ENCODE data around the gene KDM2B.
"Not testable (repeated sequence)": the region's sequence is repeated elsewhere in the genome, so short reads cannot be mapped to it uniquely, and the experiment has no call there.

The KDM2B gene

DNA sequence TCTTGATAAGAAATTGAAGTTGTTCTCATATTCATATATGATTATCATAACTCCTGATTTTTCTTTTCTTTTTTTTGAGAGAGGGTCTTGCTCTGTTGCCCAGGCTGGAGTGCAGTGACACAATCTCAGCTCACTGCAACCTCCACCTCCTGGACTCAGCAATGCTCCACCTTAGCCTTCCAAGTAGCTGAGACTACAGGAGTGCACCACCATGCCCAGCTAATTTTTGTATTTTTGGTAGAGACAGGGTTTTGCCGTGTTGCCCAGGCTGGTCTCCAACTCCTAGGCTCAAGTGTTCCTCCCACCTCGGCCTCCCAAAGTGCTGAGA is 2.5 kb upstream of the KDM2B start:
- not testable (repeated sequence) for DNase-seq

DNA sequence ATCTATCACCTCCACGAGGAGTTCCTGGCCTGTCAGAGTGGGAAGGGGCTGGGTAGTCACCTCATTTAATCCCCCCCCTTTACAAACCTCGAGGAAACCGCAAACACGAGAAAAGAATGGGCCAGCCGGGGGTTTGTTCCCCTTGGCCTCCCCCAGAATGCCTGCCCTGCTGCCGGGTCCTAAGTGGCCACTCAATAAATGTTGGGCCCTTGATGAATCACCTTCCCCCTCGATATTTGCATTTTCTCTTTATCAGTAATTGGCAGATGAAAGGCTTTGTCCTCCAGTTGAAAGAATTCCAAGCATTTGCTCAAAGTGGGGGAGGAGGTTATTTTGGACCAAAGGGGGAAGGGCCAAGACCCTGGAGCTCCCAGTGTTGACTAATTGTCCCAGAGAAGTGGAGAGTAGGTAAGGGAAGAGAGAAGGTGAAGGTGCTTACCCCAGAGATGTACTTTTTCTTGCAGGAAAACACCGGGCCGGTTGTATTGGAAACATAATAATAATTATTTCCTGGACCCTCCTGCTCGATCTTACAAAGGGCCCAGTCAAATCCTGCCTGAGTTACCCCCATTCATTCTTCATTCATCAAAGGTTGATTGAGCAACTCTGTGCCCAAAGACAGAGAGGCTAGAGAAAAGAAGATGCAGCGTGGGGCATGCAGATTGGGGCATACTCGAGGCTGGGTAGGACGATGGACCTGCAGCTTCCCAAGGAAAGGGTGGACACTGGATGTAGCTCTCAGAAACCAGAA is 1.9 kb upstream of the KDM2B start:
- DNase-seq, result no peak

DNA sequence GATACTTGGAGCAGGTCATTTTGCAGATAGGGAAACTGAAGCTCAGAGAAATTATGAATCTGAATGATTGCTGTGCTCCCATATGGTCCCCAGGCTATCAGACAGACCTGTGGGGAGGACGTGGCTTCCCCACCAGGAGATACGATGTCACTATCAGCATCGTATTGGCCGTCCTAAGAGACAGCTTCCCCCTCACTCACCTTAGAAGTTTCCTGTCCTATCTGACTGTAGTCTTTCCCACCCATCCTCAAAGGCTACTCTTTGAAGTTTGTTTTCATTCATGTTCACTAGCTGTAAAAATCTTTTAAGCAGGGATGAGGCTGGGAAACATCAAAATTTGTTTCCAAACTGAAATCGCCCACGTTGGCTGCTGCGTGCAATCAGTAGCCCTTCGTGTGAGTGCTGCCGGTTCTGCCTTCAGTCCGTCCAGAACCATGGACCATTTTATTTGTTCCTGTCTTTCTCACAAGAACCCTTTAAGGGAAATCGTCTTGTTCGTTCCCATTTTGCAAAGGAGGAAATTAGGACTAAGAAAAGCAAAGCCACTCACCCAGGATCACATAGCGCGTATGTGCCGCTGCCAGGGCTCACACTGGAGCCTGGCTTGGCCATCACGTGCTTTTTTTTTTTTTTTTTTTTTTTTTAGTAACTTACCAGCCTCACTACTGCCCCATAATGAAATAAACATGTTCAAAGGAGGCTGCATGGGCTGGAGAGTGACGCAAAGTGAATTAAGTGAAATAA is 1.0 kb upstream of the KDM2B start:
- peak; percentile 46 for DNase-seq

DNA sequence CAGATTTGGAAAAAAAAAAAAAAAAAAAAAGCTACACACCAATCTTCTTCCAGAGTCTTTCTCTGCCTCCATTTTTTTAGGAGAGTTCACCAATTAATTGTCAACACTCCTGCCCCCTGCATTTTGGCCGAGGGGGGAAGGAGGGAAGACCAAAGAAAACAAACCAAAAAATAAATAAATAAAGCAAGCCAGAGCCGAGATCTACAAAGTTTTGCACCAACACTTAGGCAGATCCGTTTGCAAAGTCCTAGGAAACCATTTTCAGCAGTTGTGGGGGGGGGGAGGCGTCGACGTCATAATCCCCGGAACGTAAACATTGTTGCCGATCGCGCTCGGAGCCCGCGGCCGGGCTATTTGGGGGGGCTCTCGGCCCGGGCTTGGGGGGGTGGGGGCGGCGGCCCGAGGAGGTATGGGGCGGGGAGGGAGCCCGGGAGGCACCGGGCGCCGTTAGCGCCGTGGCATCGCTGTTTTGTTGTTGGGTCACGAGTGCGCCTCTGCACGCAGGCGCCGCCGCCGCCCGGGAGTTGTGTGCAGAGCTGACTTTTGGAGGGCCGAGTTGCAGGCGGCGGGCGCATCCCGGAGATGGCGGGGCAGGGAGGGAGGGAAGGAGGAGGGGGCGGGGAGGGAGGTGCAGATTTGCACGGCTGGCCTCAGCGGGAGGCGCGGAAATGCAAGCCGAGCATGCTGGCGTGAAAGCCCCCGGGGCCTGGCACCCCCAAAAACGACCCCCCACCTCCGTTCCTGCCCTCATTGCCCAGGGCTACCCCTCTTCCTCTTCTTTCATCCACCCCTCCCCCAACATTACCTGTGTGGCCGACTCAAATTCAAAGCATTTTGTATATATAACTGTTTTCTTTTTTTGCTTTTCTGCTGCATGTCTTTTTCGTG is 598 bp downstream of the KDM2B start:
- peak; percentile 90 for DNase-seq

DNA sequence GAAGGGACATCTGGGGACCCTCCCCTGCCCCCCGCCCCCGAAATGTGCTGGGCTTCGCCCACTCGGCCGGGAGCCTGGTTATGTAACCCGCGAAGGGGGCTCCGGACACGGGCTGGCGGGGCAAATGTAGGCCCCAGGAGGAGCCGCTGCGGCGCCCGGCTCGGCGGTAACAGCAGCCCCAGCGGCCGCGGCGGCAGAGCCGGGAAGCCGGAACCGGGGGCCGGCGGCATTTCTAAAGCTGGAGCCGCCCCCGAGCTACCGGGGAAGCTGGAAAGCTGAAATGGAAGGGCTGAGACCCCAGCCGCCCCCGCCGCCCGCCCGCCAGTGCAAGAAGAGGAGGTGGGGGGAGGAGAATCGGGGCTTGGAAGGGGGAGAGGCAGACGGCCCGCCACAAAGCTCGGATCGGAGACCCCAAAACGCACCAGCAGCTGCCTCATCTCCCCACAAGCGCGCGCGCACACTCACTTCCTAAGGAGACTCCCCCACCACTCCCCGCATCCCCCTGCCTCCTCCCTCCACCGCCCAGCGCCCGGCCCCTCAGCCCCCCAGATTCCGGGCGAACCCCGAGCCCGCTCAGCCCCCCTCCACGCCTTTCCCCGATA is 1.5 kb downstream of the KDM2B start:
- DNase-seq, result peak; percentile 74

DNA sequence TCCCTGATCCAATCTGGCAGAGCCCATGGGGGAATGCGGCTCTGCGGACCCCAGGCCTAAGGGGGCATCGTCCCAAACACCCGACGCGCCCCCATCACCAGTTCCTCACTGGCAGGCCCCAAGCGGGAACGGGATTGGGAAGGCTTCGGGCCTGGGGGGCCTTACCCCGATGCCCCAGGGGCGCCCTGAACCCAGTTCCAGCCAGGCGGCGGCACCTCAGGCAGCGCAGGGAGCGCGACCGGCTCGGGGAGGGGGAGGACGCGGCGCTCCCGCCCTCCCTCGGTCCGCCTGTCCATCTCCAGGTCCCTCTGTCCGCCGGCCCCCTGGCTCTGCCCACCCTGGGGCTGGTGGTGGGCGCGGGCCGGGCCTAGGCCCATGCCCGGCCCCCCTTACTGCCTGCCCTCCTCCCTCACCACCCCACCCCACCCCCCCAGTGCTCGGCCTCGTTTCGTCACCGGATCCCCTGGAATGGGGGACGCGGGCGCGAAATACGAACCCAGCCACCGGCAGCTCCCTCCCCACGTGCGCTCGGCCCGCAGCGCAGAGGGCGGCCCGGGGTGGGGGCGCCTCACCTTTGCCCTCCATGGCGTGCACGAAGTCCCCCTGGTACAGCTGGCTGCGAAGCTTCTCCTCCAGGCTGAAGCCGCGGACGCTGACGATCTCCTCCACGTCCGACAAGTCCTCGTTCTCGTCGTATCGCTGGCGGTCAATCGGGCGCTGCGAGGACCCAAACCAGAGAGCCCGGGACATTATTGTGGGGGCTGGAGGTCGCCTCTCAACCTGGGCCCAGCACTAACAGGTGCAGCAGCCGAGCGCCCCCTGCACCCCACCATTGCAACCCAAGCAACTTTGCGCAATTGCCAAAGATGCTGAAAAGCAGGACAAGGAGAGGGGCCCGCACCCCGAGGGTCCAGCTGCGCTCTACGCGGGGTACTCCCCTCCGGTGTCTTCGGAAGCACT is 2.3 kb downstream of the KDM2B start:
- DNase-seq, result no peak

DNA sequence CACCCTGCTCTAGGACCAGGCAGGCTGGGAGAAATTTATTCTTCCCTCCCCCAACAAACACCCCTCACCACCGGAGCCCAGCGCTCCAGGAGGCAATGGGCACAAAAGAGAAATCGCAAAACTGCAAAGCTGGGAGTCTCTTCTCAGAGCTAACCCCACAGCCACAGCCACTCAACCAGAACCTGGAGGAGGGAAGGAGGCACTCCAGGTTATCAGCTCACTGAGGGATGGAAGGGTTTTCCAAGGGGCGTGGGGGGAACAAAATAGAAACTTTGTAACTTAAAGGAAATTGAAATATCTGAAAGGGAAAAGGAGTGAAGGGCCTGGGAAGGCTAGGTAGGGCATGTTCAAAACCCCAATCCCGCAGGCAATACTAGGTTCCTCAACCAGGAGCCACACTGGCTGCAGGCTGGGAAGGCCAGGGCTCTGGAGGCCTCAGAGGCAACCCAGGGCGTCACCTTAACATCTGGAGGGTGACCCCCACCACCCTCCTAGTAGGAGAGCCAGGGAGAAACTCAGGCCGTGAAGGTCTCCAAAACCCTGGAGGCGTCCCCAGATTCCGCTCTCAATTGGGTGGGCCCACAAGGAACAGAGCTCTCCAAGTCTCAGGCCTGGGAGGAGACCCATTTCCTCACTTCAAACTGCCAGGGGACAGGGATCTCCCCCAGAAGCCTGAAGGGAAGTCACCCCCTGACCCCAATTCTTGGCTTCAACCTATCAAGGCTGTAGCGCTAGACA is 3.2 kb downstream of the KDM2B start:
- DNase-seq, result no peak

DNA sequence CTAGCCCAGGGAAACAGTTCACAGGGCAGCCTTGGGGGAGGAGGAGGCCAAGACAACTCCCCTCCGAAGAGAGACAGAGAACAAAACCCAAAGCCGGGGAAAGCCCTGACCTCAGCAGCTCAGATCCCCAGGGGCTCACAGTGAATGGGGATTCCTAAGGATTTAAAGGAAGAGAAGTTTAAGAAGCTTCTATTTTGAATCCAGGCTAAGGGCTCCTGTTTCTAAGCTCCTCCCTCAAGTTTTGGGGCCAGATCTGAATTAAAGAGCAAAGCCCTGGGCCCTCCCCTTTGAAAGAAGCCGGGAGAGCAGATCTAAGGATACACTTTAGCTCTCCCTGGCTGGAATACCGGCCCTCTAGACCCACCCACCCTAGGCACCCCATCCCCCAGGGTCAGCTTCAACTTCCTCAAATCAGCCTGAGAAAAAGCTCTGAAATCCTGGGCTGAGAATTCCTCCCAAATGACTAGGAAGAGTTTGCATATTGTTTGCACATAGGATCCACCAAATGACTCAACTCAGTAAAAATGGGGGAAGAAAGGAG is 3.9 kb downstream of the KDM2B start:
- DNase-seq, result no peak

DNA sequence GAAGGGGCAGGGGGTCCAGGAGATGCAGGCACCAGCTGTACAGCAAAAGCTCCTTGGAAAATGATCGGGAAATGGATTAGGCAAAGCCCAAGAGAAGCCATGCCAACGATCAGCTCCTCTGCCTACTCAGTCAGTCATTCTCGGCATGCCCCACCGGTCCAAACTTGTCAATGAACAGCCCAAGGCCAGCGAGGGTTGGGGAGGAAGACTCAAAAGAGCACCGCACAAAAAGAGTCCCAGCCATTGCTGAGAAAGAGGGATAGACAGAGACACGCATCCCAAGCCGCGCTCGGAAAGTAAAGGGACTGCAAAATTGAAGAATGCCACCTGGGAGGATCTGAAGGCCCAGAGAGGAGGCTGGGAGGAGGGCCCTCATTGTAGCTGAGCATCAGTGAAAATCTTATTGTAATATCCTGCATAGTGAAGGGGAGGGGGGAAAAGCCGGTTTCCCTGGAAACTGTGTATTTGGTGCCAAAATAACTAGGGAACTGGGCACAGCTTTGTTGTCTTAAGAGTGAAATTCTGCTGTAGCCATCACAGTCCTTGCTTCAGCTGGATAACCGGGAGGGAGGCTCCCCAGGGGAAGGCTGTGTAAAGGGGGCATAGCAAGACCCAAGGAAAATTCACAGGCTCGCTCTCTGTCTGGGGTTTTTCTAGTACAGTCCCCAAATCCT is 4.7 kb downstream of the KDM2B start:
- DNase-seq, result no peak

DNA sequence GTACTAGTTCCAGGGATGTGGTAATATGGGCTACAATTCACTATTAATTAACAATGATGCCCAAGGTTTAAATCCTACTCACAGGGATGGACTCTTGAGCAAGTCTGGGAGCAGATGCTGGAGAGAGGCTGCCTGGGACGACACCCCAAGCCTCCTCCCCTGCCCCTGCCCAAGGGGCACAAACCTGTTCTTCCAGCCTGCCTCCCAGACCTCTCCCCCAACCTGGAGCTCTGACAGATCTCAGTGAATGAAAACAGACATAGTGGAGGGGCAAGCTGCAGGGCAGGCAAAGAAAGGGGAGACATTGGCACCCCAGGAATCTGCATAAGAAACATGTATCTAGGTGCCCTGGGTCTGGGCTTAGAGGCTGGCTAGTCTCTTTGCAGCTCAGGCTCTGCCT is 5.8 kb downstream of the KDM2B start:
- DNase-seq, result no peak

DNA sequence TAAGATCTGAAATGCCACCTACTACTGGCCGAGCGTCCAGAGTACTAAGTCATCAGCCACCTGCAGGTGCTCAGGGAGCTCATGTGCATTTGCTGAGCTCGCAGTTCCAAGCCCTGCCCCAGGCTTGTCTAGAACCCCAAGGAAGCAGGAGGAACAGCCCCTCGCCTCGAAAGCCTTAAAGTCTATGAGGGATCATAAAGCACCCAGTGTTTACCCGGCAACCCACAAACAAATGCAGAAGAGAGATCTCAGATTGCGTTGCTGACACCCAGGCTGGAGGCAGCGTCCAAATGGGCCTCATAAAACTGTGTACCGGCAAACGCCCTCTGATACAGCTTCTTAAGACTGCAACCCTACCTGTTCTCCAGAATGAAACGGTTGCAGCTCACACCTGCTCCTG is 6.8 kb downstream of the KDM2B start:
- DNase-seq, result peak; percentile 58

DNA sequence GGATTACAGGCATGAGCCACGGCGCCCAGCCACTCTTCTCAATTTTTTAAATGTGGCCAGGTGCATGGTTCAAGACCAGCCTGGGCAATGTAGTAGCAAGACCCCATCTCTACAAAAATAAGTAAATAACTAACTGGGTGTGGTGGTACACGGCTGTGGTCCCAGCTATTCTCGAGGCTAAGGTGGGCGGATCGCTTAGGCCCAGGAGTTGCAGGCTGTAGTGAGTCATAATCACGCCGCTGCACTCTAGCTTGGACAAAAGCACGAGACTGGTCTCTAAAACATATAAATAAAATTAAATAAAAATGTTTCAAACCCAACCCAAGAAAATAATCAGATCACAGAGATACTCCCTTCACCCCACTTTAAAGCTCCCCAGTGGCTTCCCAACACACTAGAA is 8.9 kb downstream of the KDM2B start:
- no peak for DNase-seq

DNA sequence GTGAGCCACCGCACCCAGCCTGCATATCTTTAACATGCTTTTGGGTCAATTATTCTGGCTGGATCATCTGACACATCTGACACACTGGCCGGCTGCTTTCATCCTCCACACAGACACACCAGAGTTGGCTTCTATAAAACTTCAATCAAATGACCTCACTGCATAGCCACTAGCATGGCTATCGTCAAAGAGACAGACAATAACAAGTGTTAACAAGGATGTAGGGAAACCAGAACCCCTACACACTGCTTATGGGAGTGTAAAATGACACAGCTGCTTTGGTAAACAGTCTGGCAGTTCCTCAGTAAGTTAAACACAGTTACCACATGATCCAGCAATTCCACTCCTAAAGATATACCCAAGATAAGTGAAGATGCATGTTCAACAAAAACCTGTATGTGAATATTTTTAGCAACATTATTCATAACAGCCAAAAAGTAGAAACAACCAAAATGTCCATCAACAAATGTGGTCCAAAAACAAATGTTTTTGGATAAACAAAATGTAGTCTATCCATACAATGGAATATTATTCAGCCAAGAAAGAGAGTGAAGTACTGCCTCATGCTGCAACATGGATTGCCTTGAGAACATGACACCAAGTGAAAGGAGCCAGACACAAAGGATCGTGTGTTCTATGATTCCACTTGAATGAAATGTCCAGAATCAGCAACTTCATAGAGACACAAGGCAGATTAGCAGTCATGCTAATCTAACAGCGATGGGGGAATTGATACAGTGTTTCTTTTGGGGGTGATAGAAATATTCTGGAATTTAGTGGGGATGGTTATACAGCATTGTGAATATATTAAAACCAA is 10.1 kb downstream of the KDM2B start:
- DNase-seq, result no peak

DNA sequence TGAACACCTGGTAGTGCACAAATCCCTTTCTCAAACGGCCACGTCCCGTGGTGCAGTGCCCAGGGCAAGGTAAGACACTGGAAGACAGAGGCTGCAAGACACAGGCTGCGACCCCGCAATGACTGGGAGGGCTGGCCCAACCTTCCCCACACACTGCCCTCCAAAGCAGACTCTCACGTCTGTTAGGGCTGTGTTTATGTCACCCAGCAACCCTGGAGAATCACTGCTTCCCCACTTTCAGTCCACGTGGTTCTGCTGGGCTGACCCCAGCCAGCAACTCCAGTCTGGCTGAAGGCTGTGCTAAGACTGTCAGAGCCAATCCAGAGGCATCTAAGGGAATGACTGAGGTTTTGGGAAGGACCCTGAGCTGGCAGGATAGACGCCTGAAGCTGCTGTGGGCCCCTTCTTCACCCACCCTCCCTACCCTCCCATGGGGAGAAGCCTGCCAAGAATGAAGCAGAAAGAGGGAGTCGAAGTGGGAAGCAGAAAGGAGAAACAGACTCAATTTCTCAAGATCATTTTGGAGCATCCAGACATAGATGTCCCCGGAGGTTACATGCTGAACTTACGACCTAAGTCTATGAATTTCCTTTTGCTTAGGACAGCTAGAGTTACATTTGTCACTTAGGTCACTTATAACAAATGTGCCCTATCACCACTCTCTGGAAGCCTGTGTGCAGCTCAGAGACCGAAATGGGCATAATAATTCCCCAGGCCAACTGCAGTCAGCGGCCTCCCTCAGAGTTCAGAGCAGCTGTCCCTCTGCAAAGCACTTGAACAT is 11.7 kb downstream of the KDM2B start:
- no peak for DNase-seq

DNA sequence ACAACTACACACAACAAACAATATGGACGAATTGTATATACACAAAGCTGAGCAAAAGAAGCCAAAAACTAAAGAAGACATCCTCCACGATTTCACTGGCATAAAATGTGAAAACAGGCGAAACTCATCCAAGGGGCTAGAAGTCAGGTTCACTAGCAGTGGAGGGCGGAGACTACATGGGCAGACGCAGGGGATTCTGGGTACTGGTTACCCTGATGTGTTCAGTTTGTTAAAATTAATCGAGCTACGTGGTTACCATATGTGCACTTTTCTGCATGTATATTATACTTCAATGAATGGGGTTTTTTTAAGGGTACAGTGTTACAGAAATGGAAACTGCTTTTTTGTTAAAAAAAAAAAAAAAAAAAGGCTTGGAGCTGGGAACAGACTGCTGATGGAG is 12.3 kb downstream of the KDM2B start:
- DNase-seq, result no peak

DNA sequence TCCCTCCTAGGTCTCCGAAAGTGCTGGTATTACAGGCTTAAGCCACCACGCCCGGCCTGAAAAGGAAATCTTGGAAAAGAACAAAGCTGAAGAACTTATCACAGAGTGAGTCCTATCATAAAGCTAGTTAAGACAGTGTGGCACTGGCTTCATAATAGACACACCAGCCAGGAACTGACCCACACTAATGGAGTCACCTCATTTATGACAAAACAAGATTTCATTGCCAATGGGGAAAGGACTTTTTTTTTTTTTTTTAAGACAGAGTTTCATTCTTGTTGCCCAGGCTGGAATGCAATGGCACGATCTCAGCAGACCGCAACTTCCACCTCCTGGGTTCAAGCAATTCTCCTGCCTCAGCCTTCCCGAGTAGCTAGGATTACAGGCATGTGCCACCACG is 15.7 kb downstream of the KDM2B start:
- no peak for DNase-seq

DNA sequence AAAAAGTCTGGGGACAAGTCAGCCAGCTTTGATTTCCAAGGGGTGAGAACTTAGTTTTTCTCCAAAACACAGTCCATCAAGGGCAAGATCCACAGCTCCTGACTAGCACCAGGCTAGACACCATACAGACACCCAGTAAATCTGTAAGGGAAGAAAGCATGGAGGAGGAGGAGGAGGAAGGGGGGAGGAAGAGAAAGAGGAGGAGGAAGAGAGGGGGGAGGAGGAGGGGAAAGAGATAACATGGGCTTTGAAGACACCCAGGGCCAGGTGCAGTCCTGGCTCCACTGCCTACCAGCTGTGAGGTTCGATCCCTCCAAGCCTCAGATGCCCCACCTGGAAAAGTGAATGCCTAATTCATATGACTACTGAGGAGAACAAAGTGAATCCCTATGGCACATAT is 18.3 kb downstream of the KDM2B start:
- no peak for DNase-seq

DNA sequence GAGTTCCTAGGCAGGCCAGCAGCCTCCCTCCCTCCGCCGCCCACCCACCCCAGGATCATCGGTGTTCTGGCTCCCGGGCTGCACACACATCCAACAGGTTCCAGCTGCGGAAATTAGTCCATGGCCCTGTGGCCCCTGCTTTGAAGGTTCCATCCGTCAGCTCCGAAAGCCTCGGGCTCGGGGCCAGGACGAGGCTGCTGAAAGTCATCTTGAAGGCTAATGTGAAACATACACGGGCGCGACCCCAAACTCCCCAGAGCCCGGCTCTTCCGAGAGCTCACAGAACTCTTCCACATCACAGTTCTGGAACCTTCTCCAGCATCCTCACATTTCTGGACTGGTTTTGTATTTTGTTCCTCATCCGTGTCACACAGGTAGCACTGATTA is 19.8 kb downstream of the KDM2B start:
- no peak for DNase-seq
